Omental fat pad (tissue), 4 donors: Measurements from ENCODE around the gene HSPBP1. TPM values are rescaled to one million over a fixed set of nuclear protein-coding genes. Genes with fewer than 3 reads are reported as not detected.

Source experiments
- ATAC-seq: fragments of 150-250 bp; one replicate; pipeline ENCODE4 v1.9.1; 2016; ENCODE audit warnings: mild to moderate bottlenecking, moderate library complexity; ENCODE audit not compliant: low FRiP score
- DNase-seq: peaks from one replicate; pipeline ENCODE4 v3.0.0-alpha.2; 2019; ENCODE audit warnings: low spot score
- CTCF ChIP-seq, 3 donors: fragments of 450-650 bp; IDR thresholded peaks; one replicate each; pipeline ENCODE4 v1.5.1; 2016 to 2017; ENCODE audit warnings: antibody characterized with exemption in 3 of 3, mild to moderate bottlenecking in 3 of 3, moderate library complexity in 2 of 3
- total RNA-seq, 4 donors: library from RNA; depleted of rRNA; stranded (reverse); fragments of >200 nt; gene quantifications; one replicate each; pipeline ENCODE4 v1.1.0, GENCODE V29; 2016

Gene HSPBP1
- total RNA-seq, 4 donors from 2014 or later, result 19.5 to 25.9 (median 21.2) TPM

GRCh38 chr19:55248166-55248675 is 31.7 kb downstream of the HSPBP1 start:
- ATAC-seq (no peak), DNase-seq (no peak)

DNA sequence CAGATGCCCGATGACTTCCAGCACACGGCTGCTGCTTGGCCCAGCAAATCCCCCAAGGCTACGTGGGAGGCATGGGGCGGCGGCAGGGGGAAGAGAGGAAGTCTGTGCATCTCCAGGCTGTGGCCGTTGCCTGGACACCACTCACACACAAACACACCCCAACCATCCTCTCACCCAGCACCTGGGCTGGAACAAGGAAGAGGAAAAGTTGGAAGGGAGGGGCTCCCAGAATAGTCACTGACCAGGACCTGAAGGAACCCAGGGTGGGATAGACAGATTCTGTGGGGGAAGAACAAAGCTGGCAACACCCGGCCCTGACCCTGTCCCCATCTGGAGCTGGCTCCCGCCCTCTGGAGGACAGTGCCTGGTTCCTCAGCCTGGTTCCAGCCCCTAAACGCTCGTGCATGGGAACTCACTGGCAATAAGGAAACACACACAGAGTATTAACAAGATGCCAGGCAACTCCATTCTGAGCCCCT is 32.2 kb downstream of the HSPBP1 start:
- ATAC-seq (peak; percentile 55), DNase-seq (no peak)
- TF ChIP-seq CTCF (IDR thresholded peaks at IDR 0.05), result no peak

More at GRCh38 chr19:55248166-55248675, 31.7 kb downstream of the HSPBP1 start:
- no peak for TF ChIP-seq CTCF (IDR thresholded peaks at IDR 0.05)

DNA sequence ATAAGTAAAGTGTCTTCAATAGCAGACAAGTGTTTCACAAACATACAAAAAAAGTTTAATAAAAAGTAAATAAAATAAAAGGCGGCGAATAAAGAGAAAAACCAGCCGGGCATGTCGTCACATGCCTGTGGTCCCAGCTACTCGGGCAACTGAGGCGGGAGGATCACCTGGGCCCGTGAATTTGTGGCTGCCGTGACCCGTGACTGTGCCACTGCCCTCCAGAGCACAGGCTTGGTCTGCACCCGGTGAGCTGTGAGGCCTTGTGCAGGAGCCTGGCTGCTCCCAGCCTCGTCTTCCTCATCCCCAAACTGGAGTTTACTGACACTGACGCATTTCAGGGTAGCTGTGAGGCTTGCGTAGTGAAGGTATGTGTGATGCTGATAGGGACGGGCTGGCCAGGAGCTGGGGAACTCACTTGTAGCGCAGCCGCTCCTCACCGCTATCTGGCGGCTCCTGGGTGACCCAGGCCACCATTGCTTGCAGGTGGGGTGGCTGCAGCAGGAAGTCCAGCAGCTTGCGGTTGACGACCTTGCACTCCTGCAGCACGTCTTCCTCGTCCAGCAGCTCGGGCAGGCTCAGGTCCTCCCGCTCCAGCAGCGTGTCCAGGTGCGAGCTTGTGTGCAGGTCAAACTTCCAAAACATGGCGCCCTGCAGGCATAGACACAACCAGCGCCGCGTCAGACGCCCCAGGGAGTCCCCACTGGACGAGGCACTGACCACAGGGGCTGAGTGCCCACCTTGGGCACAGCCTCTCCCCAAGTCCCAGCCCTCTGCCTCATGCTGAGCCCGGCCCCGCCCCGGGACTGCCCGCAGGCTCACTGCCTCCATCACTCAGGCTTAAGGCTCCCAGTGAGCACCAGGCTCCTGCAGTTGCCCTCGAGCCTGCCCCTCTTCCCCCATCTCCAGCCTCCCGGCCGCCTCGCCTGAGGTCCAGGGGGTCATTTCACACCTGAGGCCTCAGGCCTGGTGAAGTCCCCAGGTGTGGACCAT is 33.2 kb downstream of the HSPBP1 start:
- ATAC-seq (no peak), DNase-seq (no peak)
- TF ChIP-seq CTCF (IDR thresholded peaks at IDR 0.05), result no peak

DNA sequence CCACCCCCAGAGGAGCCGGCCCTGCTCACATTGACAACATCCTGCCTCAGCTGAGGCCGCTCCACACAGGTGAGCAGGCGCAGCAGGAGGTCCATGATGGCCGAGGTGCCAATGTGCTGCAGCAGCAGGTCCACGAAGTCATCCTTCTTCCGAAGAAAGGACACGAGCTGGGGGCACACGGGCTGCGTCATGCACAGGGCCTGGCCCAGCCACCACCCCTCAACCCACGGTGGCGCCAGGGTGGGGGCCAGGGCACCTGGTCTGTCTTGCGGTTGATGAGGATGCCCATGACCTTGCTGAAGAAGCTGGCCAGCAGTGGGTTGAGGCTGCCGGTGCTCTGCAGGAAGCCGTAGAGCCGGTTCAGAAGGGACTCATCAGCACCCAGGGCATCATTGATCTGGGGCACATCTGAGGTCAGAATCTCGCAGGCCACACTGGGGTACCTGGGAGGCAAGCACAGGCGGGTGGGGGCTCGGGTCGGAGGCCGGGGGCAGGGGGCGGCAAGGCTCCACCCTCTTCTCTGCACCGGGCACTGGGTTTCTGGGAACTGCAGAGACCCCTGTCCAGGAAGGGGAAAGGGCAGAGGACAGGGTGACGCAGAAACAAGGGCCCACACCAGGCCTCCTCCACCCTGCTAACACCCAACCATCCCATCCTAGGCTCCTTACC is 34.5 kb downstream of the HSPBP1 start:
- ATAC-seq (no peak), DNase-seq (no peak)
- no peak for TF ChIP-seq CTCF (IDR thresholded peaks at IDR 0.05)

DNA sequence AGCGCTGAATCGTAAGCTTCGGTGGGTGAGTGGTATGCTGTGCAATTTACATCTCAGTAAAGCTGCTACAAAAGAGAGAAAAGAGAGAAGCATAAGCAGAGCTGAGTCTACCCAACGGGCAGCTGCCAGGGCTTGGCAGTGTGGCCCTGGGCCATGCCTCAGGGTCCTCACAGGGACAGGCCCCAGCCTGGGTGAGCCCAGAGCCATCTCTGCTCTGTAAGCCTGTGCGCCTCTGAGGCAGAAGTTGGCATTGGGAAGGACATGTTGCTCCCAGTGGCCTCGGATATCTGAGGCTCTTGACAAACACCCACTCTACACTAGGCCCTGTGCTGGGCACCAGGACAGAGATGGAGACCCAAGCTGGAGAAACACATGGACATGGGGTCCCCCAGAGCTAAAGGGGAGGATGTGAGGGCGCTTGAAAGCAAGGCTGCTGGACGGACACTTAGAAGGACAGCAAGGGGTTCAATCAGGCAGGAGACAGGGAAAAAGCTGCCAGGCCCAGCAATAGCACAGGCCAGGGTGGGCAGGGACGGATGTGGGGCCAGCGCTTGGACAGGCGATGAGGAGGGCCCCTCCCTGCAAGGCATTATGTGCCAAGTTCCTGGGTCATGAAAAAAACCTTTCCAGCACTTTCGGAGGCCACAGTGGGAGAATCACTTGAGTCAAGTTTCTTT is 35.8 kb downstream of the HSPBP1 start:
- DNase-seq (no peak), ATAC-seq (no peak)
- TF ChIP-seq CTCF (IDR thresholded peaks at IDR 0.05), result no peak

DNA sequence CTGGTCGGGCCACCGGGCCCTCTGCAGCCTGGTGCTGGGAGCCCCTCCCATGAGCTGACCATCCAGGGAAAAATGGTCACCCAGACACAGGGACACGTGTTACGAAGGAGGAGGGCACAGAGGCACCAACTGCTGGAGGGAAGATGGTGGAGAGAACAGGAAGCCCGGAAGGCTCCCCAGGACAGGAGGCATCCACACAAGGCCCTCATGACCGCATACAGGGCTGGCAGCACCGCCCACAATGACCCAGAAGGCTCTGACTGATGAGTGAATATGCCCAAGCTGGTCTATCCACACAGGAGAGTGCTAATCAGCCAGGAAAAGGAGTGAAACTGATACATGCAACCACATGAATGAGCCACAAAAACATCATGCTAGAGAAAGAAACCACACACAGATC is 37.4 kb downstream of the HSPBP1 start:
- no peak for DNase-seq
- ATAC-seq, result no peak
- TF ChIP-seq CTCF (IDR thresholded peaks at IDR 0.05), result no peak
